NB4 (cell line): ENCODE measurements around the gene ANTKMT.

ENCODE experiments used
- POLR2A ChIP-seq: IDR thresholded peaks from 2 replicates; pipeline ENCODE4 v1.6.1; 2011; ENCODE audit warnings: mild to moderate bottlenecking; ENCODE audit not compliant: insufficient read length; ENCODE audit errors: extremely low read depth
- TF ChIP-seq, protein P1 (sequence below): IDR thresholded peaks from one replicate; pipeline ENCODE4 v1.5.1; 2012; ENCODE audit warnings: low read depth, low read length

DNA sequence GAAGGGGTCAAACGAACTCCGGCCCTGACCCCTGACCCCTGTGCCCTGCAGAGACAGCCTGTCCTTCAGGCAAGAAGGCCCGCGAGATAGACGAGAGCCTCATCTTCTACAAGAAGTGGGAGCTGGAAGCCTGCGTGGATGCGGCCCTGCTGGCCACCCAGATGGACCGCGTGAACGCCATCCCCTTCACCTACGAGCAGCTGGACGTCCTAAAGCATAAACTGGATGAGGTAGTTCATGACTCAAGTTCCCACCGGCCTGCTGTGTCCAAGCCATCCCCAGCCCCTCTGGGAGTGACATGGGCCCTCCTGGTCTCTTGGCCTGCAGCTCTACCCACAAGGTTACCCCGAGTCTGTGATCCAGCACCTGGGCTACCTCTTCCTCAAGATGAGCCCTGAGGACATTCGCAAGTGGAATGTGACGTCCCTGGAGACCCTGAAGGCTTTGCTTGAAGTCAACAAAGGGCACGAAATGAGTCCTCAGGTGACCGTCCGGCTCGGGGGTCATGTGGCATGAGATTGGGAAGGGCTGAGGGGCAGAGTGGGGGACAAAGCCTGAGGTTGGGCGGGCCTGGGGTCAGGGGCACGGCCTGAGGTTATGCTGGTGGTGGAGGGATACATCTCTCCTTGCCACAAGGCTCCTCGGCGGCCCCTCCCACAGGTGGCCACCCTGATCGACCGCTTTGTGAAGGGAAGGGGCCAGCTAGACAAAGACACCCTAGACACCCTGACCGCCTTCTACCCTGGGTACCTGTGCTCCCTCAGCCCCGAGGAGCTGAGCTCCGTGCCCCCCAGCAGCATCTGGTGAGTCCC is 45.3 kb downstream of the ANTKMT start:
- TF ChIP-seq, protein P1, sequence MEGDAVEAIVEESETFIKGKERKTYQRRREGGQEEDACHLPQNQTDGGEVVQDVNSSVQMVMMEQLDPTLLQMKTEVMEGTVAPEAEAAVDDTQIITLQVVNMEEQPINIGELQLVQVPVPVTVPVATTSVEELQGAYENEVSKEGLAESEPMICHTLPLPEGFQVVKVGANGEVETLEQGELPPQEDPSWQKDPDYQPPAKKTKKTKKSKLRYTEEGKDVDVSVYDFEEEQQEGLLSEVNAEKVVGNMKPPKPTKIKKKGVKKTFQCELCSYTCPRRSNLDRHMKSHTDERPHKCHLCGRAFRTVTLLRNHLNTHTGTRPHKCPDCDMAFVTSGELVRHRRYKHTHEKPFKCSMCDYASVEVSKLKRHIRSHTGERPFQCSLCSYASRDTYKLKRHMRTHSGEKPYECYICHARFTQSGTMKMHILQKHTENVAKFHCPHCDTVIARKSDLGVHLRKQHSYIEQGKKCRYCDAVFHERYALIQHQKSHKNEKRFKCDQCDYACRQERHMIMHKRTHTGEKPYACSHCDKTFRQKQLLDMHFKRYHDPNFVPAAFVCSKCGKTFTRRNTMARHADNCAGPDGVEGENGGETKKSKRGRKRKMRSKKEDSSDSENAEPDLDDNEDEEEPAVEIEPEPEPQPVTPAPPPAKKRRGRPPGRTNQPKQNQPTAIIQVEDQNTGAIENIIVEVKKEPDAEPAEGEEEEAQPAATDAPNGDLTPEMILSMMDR, result no peak
- TF ChIP-seq POLR2A, result no peak
